GM03348 (cell line): ENCODE measurements around the gene ERICH6.

ENCODE experiments used
- DNase-seq: peaks from one replicate; pipeline ENCODE4 v3.0.0; 2012; ENCODE audit warnings: low spot score

ERICH6 gene

DNA sequence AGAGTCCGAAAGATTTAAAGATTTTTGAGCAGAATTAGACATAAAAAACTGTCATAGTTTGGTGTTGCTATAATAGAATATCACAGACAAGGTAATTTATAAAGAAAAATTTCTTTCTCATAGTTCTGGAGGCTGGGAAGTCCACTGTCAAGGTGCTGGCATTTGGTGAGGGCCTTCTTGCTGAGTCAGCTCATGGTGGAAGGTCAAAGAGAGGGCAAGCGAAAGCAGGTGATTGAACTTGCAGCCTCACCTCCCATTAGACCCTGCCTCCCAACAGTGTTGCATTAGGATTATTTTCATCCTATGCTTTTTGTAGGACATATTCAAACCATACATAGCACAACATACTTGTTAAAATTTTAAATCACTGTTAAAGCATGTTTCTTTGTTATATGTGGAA, 90.7 kb downstream of the ERICH6 start:
- DNase-seq = no peak

DNA sequence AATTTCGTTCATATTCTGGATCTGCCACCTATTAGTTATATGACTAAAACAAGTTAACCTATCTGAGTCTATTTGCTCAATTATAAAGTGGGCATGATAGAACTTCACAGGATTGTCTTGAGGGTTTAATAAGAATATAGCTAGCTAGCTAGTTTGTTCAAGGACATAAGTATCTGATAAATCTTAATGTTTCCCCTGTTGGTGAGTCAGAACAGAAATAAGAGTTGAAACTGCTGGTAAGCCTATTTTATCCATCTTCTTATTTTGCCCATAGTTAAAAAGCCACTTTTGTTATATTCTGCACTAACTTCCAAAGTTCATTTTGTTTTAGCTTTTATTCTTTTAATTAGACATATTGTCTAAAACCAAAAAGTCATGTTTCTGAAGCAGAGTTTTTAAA, 91.2 kb downstream of the ERICH6 start:
- DNase-seq = no peak

DNA sequence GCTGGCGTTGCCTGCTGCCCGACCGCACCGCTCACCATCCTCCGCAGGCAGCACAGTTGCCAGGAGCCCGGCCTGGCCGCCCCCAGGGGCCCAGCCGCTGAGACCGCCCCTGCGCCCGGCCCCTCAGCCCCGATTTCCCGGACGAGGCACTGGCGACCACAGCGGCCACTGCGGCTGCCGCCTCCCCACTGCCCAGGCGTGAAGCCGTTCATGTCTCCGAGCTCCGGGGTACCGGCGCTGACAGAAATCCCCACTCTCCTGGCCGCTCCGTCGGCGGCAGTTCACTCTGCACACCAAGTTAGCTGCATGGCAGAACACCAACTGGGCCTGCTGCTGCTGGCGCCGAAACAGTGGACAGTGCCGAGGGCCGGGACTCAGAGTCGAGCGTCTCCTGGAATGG, 92.1 kb downstream of the ERICH6 start:
- no peak for DNase-seq

DNA sequence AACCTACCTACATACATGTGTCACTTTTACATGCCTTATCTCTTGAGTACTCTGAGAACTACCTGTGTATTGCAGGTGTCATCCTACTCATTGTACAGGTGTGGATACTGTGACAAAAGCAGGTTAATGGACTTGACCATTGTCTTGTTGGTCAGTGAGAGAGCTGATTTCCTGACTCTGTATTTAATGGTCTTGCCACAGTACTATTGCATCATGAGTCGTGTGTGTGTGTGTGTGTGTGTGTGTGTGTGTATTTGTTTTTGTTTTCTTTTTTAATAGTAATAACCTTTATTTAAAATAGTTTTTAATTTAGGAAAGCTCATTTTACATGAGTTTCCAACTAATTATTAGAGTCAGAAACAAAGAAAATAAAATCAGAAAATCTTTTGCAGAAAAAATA, 92.9 kb downstream of the ERICH6 start:
- DNase-seq = no peak

DNA sequence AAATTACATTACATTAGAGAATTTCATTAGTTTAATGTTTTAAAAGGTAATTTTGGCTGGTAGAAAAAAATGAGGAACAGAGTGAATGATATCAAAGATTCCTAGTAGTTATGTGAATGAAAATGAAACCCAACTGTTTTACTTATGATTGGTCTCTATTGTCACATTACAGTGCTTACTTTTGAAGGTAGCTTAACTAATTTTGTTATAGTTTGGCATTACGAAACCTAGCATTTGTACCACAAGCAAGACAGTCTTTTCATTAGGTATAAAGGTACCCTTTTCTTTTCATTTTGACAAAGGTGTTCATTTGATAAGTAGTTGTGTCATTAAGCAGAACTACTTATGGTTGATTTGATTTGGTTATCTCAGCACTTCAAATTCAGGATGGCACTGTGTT, 93.7 kb downstream of the ERICH6 start:
- no peak for DNase-seq
